GM12878 (cell line): ENCODE measurements around the gene THBS1. TPM values are rescaled to one million over a fixed set of nuclear protein-coding genes. Genes with fewer than 3 reads are reported as not detected.

Experiments used
- ATAC-seq: fragments of 200-7000 bp; cut with Tn5 transposase; 3 replicates; pipeline ENCODE4 v1.9.1; 2020; ENCODE audit warnings: mild to moderate bottlenecking, moderate library complexity
- BruUV-seq: library from RNA; stranded (reverse); fragments of 400-500 nt; replicated peaks from 2 replicates; lab custom pipeline; 2021; lab: Mats Ljungman, UMichigan
- CTCF ChIA-PET: fragments of 300-600 bp; sonication (Branson Sonifier 250); formaldehyde crosslinking; extraction: SDS; loops from one replicate; lab custom pipeline; 2021; ENCODE audit warnings: inconsistent platforms; lab: Yijun Ruan, JAX
- POLR2A ChIA-PET: fragments of 350-600 bp; formaldehyde crosslinking; extraction: SDS; loops from one replicate; lab custom pipeline; 2021; ENCODE audit warnings: inconsistent platforms; lab: Charles Lee
- RAD21 ChIA-PET: fragments of 300-600 bp; sonication (Branson Sonifier 250); formaldehyde crosslinking; loops from one replicate; lab custom pipeline; 2023; ENCODE audit warnings: antibody characterized with exemption; ENCODE audit not compliant: unreplicated experiment; lab: Charles Lee
- SMC1A ChIA-PET: fragments of 300-600 bp; sonication (Branson Sonifier 250); formaldehyde crosslinking; loops from one replicate; lab custom pipeline; 2023; ENCODE audit not compliant: unreplicated experiment, uncharacterized antibody; lab: Charles Lee
- DNase-seq: peaks from one replicate; pipeline ENCODE4 v3.0.0-alpha.2; 2011; ENCODE audit warnings: low read depth, low spot score
- FAIRE-seq: peaks from 3 replicates; lab custom pipeline; 2011; peaks lifted over from hg19 to GRCh38; lab: Jason Lieb, UNC
- H2AFZ ChIP-seq: 2 replicates; pipeline ENCODE4 v1.6.0; 2011; ENCODE audit warnings: low read depth, low read length, control low read depth; ENCODE audit not compliant: control insufficient read depth
- H3K27ac ChIP-seq: 2 replicates; pipeline ENCODE4 v1.5.1; 2011; ENCODE audit warnings: control low read depth; ENCODE audit not compliant: control insufficient read depth, insufficient read depth
- H3K27me3 ChIP-seq, 2 experiments: replicated peaks in 1 of 2; 2 replicates each; pipeline versions ENCODE4 v1.6.0 to v1.6.1; 2011; ENCODE audit warnings: low read length in 1 of 2; ENCODE audit not compliant: control insufficient read depth in 2 of 2, insufficient read depth in 2 of 2
- H3K36me3 ChIP-seq, 2 experiments: 2 replicates each; pipeline ENCODE4 v1.5.1; 2011; ENCODE audit warnings: low read length in 1 of 2; ENCODE audit not compliant: control insufficient read depth in 2 of 2, insufficient read depth in 2 of 2
- H3K4me1 ChIP-seq: 2 replicates; pipeline ENCODE4 v1.6.1; 2011; ENCODE audit warnings: mild to moderate bottlenecking, low read length, moderate library complexity, mixed read lengths; ENCODE audit not compliant: control insufficient read depth, insufficient read depth
- H3K4me2 ChIP-seq: 2 replicates; pipeline ENCODE4 v1.6.0; 2011; ENCODE audit warnings: control low read depth; ENCODE audit not compliant: control insufficient read depth, insufficient read depth
- H3K4me3 ChIP-seq: fragments of 200-600 bp; sonication (generic); 2 replicates; pipeline ENCODE4 v1.5.1; 2016
- H3K79me2 ChIP-seq: 2 replicates; pipeline ENCODE4 v1.6.0; 2011; ENCODE audit warnings: low read length; ENCODE audit not compliant: control insufficient read depth, insufficient read depth
- H3K9ac ChIP-seq: 2 replicates; pipeline ENCODE4 v1.8.0; 2011; ENCODE audit warnings: low read length, control low read depth, mixed read lengths; ENCODE audit not compliant: control insufficient read depth, insufficient read depth
- H3K9me3 ChIP-seq: replicated peaks from 3 replicates; pipeline ENCODE4 v1.5.1; 2011; ENCODE audit warnings: mild to moderate bottlenecking, low read length; ENCODE audit not compliant: control insufficient read depth, insufficient read depth
- H4K20me1 ChIP-seq: 2 replicates; pipeline ENCODE4 v1.6.0; 2011; ENCODE audit not compliant: control insufficient read depth, insufficient read depth
- HCFC1 ChIP-seq: fragments of 150-350 bp; IDR thresholded peaks from 2 replicates; pipeline ENCODE4 v1.6.1; 2014; ENCODE audit warnings: low read length
- HDAC2 ChIP-seq: fragments of 200-600 bp; sonication (generic); IDR thresholded peaks from 2 replicates; pipeline ENCODE4 v1.6.1; 2017
- NR2F1 ChIP-seq: fragments of 450-650 bp; conservative IDR thresholded peaks from 2 replicates; pipeline ENCODE4 v1.6.1; 2017; ENCODE audit warnings: mild to moderate bottlenecking
- RELA ChIP-seq: fragments of 450-650 bp; IDR thresholded peaks from 2 replicates; pipeline ENCODE4 v1.8.0; 2014; ENCODE audit warnings: borderline replicate concordance; ENCODE audit not compliant: partially characterized antibody
- SRF ChIP-seq, 2 experiments: IDR thresholded peaks; 2 replicates each; pipeline ENCODE4 v1.6.1; 2011; ENCODE audit warnings: low read depth in 2 of 2, low read length in 2 of 2, mild to moderate bottlenecking in 1 of 2, moderate library complexity in 1 of 2
- STAT1 ChIP-seq: fragments of 450-650 bp; conservative IDR thresholded peaks from 2 replicates; pipeline ENCODE4 v1.6.1; 2014; ENCODE audit warnings: antibody characterized with exemption, mild to moderate bottlenecking
- SUPT20H ChIP-seq: IDR thresholded peaks from 2 replicates; pipeline ENCODE4 v1.6.1; 2011; ENCODE audit warnings: low read depth, mild to moderate bottlenecking, low read length, moderate library complexity, borderline replicate concordance; ENCODE audit not compliant: control insufficient read depth
- SUZ12 ChIP-seq: fragments of 200-600 bp; sonication (generic); IDR thresholded peaks from one replicate; pipeline ENCODE4 v1.6.1; 2018; ENCODE audit warnings: antibody characterized with exemption, mild to moderate bottlenecking; ENCODE audit not compliant: unreplicated experiment
- YBX1 ChIP-seq: fragments of 450-650 bp; IDR thresholded peaks from 2 replicates; pipeline ENCODE4 v1.6.1; 2016; ENCODE audit warnings: antibody characterized with exemption
- YY1 ChIP-seq: IDR thresholded peaks from 2 replicates; pipeline ENCODE4 v1.6.1; 2011; ENCODE audit warnings: low read depth, mild to moderate bottlenecking, low read length
- in situ Hi-C: fragments of 300-500 bp; cut with MboI; formaldehyde crosslinking; loops from 9 replicates; pipeline ENCODE4 v1.14.3; 2018; ENCODE audit warnings: mixed read lengths
- intact Hi-C: fragments of 100-400 bp; cut with micrococcal nuclease; formaldehyde crosslinking; loops from one replicate; pipeline ENCODE4 v1.14.2; 2022; ENCODE audit not compliant: unreplicated experiment
- polyA plus RNA-seq, 11 experiments: library from polyadenylated mRNA; depleted of rRNA in 4 of 11; unstranded in 6 of 11; stranded (reverse) in 5 of 11; fragments of >200 nt; fragmentation: Nextera tagmentation in 4 of 11; fragmentation: Illumina TruSeq in 1 of 11; extraction: Ambion mirVana in 4 of 11; extraction: Trizol in 1 of 11; gene quantifications; 1 replicate in 1 of 11; 2 replicates in 10 of 11; pipeline versions ENCODE4 v1.2.1 to v1.2.3, GENCODE V29; 2011 to 2016; ENCODE audit warnings: inconsistent platforms in 2 of 11, missing spikeins in 2 of 11, low read depth in 1 of 11
- total RNA-seq, 4 experiments: library from RNA; depleted of rRNA in 3 of 4; stranded (reverse); fragments of >200 nt in 3 of 4; fragmentation: Illumina TruSeq in 1 of 4; extraction: Trizol in 1 of 4; gene quantifications; 2 replicates each; pipeline versions ENCODE4 v1.2.1 to v1.2.3, GENCODE V29; 2013 to 2021
- TF ChIP-seq, protein P1 (sequence below): fragments of 150-350 bp; IDR thresholded peaks from 2 replicates; pipeline ENCODE4 v1.6.1; 2016; ENCODE audit warnings: low read depth, low read length
- TF ChIP-seq, protein P2 (sequence below): IDR thresholded peaks from 2 replicates; pipeline ENCODE4 v1.6.1; 2011; ENCODE audit warnings: mild to moderate bottlenecking, low read depth, low read length, moderate library complexity; ENCODE audit not compliant: insufficient replicate concordance
- TF ChIP-seq, protein P3 (sequence below): fragments of 150-350 bp; IDR thresholded peaks from 2 replicates; pipeline ENCODE4 v1.6.1; 2014; ENCODE audit warnings: mild to moderate bottlenecking, low read depth, low read length
- TF ChIP-seq, protein P4 (sequence below): IDR thresholded peaks from 2 replicates; pipeline ENCODE4 v1.6.1; 2011; ENCODE audit warnings: low read depth, low read length, improper control_type of control experiment, borderline replicate concordance
- TF ChIP-seq, protein P5 (sequence below): IDR thresholded peaks from 2 replicates; pipeline ENCODE4 v1.6.1; 2012; ENCODE audit warnings: low read depth, low read length, improper control_type of control experiment

The THBS1 gene
- total and polyA plus RNA-seq, 10 of the 15 experiments (the other 5 are each of a cell fraction or from before 2014, with no cell fraction given) = under 0.01 to 1.5 (median 0.23) TPM; not detected in 3

DNA sequence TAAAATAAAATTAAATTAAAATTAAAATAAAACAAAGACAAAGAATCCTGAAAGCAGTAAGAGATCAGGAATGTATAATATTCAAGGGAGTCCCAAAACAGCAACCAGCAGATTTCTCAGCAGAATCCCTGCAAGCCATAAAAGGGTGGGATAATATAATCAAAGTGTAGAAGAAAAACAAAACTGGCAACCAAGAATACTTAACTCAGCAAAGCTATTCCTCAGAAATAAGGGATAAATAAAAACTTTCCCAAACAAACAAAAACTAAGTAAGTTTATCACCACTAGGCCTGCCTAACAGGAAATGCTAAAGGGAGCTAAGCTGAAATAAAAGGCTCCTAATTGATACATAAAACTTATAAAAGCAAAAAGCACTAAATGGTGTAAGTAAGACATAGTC, 29.8 kb downstream of the THBS1 start (continued):
- TF ChIP-seq, protein P1, sequence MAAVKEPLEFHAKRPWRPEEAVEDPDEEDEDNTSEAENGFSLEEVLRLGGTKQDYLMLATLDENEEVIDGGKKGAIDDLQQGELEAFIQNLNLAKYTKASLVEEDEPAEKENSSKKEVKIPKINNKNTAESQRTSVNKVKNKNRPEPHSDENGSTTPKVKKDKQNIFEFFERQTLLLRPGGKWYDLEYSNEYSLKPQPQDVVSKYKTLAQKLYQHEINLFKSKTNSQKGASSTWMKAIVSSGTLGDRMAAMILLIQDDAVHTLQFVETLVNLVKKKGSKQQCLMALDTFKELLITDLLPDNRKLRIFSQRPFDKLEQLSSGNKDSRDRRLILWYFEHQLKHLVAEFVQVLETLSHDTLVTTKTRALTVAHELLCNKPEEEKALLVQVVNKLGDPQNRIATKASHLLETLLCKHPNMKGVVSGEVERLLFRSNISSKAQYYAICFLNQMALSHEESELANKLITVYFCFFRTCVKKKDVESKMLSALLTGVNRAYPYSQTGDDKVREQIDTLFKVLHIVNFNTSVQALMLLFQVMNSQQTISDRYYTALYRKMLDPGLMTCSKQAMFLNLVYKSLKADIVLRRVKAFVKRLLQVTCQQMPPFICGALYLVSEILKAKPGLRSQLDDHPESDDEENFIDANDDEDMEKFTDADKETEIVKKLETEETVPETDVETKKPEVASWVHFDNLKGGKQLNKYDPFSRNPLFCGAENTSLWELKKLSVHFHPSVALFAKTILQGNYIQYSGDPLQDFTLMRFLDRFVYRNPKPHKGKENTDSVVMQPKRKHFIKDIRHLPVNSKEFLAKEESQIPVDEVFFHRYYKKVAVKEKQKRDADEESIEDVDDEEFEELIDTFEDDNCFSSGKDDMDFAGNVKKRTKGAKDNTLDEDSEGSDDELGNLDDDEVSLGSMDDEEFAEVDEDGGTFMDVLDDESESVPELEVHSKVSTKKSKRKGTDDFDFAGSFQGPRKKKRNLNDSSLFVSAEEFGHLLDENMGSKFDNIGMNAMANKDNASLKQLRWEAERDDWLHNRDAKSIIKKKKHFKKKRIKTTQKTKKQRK = no peak
- TF ChIP-seq HCFC1 (no peak), STAT1 (no peak)

DNA sequence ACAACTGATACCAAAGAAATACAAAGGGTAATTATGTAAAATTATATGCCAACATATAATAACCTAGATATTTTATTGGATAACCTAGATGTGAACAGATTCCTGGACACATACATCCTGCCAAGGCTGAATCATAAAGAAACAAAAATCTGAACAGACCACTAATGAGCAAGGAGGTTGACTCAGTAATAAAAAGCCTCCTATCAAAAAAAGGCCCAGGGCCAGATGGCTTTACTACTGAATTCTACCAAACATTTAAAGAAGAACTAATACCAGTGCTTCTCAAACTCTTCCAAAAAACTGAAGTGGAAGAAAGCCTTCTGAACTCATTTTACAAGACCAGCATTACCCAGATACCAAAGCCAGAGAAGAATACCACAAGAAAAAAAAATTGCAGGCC, 32.4 kb downstream of the THBS1 start:
- RAD21 ChIA-PET = interaction anchor here (1.0 kb wide), 1 partner anchor 15 kb away, joined by 3 read pairs; no protein-coding TSS in a partner anchor
- ATAC-seq = no peak
- no peaks in the 10 kb centered on the region for H3K4me1 ChIP-seq
- FAIRE-seq = no peak
- no peak overlapping the region for H3K4me2 ChIP-seq
- no peaks in the 10 kb centered on the region for H3K36me3 ChIP-seq
- no peaks in the 10 kb centered on the region for H4K20me1 ChIP-seq
- H3K27ac ChIP-seq = no peak overlapping the region
- H3K79me2 ChIP-seq = no peaks in the 10 kb centered on the region
- DNase-seq = no peak
- CTCF ChIA-PET = interaction anchor here (1.1 to 1.5 kb wide), 2 partner anchors 19 to 144 kb away, joined by 3 to 4 read pairs; no protein-coding TSS in a partner anchor
- peaks cover 5% of the 10 kb centered on the region; the same call in 2 of the 3 replicates for H3K9me3 ChIP-seq
- no peak overlapping the region for H3K9ac ChIP-seq
- no peak for TF ChIP-seq SRF (IDR thresholded peaks at IDR 0.05; ENCODE audit: low read depth in 2 of 2, low read length in 2 of 2)
- TF ChIP-seq, protein P2, sequence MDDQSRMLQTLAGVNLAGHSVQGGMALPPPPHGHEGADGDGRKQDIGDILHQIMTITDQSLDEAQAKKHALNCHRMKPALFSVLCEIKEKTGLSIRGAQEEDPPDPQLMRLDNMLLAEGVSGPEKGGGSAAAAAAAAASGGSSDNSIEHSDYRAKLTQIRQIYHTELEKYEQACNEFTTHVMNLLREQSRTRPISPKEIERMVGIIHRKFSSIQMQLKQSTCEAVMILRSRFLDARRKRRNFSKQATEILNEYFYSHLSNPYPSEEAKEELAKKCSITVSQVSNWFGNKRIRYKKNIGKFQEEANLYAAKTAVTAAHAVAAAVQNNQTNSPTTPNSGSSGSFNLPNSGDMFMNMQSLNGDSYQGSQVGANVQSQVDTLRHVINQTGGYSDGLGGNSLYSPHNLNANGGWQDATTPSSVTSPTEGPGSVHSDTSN = no peak
- no peak for TF ChIP-seq YBX1
- no peak for TF ChIP-seq HDAC2
- TF ChIP-seq, protein P3, sequence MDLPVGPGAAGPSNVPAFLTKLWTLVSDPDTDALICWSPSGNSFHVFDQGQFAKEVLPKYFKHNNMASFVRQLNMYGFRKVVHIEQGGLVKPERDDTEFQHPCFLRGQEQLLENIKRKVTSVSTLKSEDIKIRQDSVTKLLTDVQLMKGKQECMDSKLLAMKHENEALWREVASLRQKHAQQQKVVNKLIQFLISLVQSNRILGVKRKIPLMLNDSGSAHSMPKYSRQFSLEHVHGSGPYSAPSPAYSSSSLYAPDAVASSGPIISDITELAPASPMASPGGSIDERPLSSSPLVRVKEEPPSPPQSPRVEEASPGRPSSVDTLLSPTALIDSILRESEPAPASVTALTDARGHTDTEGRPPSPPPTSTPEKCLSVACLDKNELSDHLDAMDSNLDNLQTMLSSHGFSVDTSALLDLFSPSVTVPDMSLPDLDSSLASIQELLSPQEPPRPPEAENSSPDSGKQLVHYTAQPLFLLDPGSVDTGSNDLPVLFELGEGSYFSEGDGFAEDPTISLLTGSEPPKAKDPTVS = no peak
- TF ChIP-seq YY1 = no peak
- no peak for TF ChIP-seq SUPT20H
- no peak for TF ChIP-seq RELA
- TF ChIP-seq, protein P4, sequence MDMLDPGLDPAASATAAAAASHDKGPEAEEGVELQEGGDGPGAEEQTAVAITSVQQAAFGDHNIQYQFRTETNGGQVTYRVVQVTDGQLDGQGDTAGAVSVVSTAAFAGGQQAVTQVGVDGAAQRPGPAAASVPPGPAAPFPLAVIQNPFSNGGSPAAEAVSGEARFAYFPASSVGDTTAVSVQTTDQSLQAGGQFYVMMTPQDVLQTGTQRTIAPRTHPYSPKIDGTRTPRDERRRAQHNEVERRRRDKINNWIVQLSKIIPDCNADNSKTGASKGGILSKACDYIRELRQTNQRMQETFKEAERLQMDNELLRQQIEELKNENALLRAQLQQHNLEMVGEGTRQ = no peak
- TF ChIP-seq, protein P5, sequence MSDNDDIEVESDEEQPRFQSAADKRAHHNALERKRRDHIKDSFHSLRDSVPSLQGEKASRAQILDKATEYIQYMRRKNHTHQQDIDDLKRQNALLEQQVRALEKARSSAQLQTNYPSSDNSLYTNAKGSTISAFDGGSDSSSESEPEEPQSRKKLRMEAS = no peak
- TF ChIP-seq SUZ12 = no peak
- TF ChIP-seq NR2F1 = no peak
- no peaks in the 10 kb centered on the region for H3K27me3 ChIP-seq
- in situ Hi-C loops = no loop called here
- SMC1A ChIA-PET = interaction anchor here (0.7 kb wide), 1 partner anchor 15 kb away, joined by 3 read pairs; no protein-coding TSS in a partner anchor
- H3K4me3 ChIP-seq = no peak overlapping the region
- intact Hi-C loops = no loop called here
- POLR2A ChIA-PET = no interaction called here
- H2AFZ ChIP-seq = no peak overlapping the region
- BruUV-seq = no TSS peak
